ENCODE data around the gene G3BP1.
"Not testable (repeated sequence)": the region's sequence is repeated elsewhere in the genome, so short reads cannot be mapped to it uniquely, and the experiment has no call there.

The G3BP1 gene

DNA sequence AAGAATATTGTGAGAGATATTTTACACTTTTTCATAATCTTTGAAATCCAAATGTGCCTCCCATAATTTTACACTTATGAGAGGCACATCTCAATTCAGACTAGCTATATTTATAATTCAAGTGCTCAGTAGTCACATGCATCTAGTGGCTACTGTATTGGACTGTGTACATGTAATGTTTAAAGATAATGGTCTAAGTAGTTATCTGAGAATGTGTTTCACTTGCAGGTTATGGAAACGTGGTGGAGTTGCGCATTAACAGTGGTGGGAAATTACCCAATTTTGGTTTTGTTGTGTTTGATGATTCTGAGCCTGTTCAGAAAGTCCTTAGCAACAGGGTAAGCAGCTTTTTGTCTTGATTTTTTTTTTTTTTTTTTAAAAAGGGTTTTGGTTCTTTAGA lies 28.8 kb downstream of the G3BP1 start:
- DNase-seq, result no peak

DNA sequence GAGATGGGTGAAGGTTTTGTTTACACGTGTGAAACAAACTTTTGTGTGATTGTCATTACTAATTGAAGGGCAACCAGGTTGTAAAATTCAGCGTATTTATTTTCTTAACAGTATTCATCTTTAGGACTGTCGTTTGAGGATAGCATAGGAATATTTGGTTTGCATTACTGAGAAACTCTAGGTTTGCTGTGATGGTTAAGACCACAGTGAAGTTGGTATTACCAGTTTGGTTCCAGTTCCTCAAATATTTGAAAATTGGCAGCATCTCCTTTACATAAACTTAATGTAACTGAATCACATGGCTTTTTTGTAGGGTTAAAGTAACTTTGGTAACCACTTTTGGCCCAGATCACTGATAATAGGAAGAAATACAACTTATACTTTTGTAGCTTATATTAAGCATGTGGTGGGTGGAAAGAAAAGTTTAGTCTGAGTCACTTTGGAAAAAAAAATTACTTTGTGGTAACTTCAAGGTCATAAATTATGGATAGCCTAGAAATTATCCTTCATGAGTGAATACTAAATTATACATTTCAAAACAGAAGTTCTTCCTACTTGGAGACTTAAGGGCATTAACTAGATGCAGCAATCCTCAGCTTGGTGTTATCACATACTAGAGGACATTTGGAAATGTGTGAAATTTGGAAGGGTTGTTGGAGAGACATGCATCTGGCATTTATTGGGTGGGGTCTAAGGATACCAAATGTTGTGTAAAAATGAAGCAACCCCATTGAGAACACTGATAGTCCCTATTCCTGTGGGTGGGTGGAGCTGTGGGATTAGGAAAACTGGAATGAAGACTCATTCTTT lies 33.9 kb downstream of the G3BP1 start:
- no peak for DNase-seq

DNA sequence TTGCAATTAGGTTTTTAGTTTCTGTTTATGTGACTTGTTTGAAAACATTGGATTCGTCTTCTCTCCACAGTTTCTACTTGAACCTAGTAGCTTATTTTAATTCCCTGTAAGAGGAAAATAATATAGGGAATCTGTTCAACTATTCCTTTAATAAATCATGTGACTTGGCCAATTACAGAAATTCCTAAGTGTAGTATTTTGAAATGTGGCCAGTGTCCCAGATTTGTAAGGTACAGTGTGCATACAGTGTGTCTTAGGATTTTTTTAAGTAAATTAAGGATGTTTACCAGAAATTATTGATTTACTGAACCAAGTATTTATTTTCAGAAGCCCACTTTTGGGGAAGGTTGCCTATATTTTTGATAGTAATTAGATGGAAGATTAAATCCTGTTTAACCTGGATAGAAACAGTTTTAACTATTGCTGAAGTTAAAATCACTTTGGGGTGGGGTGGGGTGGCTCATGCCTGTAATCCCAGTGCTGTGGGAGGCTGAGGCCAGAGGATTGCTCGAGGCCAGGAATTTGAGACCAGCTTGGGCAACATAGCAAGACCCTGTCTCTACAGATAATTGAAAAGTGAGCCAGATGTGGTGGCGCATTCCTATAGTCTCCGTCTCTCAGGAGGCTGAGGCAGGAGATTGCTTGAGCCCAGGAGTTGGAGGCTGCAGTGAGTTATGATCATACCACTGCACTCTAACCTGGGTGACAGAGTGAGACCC lies 36.9 kb downstream of the G3BP1 start:
- no peak for DNase-seq

DNA sequence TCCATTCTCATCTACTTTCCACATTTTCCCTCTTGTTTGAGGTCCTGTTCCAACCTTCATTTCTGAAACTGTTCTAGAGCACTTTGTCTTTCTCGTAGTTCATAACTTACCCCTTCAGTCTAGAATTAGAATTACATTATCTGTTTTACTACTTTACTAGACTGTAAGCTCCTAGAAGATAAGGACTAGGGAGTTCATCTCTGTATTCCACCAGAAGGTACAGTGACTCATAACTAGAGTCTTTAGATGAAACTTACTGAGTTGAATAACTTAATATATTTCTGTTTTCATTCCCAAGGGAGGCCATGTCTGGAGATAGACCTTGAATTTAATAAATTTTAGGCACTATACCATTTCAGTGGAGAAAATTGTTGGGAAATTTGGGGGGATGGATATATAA lies 38.7 kb downstream of the G3BP1 start:
- DNase-seq, result no peak

DNA sequence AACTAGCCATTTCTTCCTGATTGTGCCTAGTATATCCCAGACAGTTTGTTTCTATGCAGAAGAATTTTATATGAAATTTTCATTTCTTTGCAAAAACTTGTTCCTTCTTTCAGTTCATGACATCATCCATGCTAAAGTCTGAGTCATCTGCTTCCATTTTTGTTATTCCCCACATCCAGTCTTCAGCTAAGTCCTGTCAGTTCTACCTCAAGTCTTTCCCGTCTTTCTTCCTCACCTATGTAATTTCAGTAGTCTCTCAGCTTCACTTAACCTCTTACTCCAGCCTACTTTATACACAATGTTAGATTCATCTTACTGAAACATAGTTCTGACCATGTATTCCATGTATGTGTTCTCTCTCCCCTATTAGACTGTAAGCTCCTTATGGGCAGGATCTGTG lies 39.1 kb downstream of the G3BP1 start:
- DNase-seq, result no peak

DNA sequence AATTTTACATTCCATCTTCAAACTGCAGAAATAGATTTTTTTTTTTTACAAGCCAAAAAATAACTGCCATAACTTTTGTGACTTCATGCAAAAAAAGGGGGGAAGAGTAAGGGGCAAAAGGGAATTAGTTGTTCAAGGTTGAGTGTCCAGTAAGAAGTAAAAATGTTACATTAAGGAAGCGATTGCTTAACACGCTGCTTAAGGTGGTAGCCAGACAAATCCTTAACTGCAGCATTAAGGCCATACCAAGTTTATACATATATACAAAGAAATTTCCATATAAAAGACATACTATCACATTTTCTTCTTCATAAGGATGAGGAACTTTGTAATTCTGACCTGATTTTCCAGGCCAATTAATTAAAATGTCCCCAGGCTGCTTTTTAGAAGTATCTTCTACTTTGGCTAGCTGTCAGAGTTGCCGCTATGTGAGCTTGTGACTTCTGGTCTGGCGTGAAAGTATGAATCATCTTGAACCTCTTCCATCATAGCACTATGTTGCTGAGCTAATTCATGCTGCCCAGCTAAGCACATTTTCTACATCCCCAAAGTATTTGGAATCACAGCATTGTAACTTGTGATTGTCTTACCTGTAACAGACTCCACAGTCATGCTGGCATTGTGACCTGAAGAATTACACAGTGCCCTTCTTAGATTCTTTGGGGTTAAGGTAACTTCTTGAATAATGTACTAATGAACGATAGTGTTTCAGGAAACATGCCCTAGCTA lies 40.0 kb downstream of the G3BP1 start:
- peak in 1 of 2 donors; percentile 15 for DNase-seq

DNA sequence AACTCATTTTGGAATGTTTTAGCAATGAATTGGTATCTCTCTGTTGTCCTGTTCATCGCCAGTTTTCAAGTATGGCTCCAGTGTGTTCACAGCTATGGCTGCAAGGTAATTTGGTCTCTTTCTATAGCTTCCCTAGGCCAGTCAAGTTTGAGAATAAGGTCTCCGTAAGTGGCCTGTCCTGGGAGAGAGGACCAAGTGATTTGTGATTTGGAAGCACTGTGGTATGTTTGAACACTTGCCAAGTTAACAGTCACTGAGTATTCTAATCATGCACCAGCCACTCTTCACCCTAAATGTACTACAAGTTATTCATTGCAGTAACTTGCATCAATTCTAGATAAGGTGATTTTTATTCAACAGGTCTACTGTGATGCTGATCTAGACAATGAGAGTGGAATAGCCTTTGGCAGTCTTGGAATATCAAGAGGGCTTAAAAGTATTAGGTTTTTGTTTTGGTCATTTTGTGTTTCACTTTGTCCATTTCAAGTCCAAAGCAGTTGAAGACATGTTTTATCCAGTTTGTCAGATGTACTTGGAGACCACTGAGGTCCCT lies 41.1 kb downstream of the G3BP1 start:
- DNase-seq, result no peak

DNA sequence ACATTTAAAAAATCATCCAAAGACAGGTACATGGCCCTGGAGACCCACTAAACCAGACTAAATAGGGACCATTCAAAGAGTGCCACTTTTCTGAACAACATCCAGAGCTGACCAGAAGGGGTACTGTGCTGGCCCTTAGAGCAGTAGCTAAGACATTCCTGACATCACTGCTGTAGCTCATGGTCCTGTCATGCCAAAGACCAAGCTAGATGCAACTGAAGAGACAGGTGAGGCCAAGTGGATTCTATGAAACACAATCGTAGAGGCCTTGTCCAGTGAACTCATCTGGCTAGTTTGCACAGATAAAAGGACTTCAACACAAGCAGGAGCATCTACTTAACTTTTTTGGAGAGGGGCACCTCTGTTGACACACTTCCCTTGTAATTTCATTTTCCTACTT lies 43.3 kb downstream of the G3BP1 start:
- DNase-seq, result no peak

DNA sequence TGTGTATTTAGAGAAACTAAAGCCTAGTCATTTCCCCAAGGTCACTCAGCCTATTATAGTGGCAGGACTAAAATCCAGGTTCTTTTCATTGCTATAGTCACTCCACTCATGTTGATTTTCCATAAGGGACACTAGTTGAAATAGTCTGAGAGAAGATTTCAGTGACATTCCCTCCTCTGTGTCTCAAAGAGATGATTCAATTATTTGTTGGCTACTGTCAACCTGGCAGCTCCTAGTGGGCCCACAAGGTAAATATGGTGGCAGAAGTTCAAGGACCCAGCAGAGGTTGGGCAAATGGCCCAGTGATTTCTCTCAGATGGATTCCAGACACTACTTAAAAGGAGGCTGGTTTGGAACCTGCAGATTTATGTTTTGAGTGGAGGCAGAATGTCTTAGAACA lies 48.1 kb downstream of the G3BP1 start:
- DNase-seq, result no peak

DNA sequence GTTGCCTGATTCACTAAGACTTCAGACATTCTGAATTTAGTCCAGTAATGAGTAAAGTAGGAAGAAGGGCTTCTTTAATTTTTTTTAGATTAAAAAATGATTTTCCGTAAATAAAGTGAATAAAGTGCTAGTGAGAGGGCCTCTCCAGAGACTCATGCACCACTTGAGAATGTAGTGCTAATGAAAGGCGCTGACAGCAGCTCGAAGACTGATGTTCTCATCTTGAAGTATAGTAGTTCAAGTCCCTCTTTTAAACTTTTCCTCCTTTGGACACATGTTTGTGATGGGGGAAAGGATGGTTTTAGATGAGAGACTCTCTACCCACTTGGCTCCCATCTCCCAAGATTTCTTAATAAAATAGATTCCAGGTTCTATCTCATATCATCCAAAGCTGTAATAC lies 48.5 kb downstream of the G3BP1 start:
- DNase-seq, result no peak

DNA sequence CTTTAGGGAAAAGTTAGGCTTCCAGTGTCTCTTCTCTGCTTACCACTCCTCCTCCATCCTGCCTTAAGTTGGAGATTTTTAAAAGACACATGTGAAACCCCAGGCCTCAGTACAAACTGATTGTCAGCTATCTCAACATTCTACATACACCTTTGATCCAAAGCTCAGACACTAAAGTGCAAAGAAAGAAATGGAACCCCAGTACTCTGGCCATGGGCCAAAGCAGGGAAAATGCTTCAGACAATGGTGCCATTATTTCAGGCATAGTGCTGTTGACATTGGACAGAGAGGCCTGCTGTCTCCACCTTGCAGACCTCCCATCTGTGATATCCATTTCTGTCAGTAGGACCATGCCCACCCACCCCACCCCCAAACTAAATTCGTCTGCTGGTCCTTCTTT lies 49.1 kb downstream of the G3BP1 start:
- peak in 1 of 2 donors; percentile 15 for DNase-seq

DNA sequence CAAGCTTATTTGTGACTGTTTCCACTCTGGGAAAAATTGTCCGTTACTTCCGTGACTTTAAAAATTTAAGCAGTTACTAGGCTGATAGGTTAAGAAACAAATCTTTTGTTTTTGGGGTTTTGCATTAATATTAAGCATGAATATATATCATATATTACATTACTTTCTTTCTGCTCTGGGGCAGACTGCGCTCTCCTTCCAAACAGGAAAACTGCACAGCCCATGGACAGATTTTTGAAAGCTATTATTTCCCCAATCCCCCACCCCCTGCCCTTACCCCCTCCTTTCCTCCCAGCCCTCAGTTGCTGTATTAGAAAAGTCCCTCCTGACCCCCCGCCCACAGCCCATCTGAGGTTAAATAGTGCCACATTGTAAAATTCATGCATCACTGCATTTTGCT lies 50.4 kb downstream of the G3BP1 start:
- no peak for DNase-seq

DNA sequence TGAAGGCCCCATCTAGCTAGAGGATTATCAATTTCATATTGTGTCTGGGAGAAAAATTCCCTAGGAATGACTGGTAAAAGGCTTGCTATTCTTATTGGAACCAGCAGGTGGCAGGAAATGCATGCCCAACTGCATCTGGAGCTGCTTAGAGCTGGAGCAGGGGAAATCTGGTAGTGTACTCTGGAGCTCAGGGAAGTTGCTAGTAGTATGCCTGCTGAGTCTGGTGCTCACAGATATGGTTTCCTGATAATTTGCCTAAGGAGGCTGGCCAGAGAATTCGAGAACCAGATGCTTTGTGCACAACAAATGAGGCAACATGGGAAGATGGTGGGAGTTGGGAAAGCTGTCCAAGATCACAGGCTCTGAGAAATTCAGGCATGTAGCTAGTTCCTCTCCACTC lies 53.7 kb downstream of the G3BP1 start:
- DNase-seq, result peak; percentile 43 to 86

DNA sequence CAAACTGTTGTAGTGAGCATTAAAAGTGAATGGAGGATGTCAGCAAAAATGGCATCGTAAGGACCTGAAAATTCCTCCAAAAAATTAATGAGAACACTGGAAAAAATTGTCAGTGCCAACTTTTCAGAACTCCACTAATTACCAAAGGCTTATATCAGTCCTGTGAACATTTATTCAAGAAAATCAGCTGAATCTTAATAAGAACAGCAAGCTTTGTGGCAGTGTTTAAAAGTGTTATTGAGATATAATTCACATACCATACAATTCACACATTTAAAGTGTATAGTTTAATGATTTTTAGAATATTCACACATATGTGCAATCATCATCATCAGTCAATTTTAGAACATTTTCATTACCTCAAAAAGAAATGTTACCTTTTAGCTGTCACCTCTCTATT lies 57.6 kb downstream of the G3BP1 start:
- DNase-seq, result no peak

DNA sequence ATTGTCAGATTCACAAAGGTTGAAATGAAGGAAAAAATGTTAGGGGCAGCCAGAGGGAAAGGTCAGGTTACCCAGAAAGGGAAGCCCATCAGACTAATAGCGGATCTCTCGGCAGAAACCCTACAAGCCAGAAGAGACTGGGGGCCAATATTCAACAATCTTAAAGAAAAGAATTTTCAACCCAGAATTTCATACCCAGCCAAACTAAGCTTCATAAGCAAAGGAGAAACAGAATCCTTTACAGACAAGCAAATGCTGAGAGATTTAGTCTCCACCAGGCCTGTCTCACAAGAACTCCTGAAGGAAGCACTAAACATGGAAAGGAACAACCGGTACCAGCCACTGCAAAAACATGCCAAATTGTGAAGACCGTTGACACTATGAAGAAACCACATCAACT lies 61.1 kb downstream of the G3BP1 start:
- not testable (repeated sequence) for DNase-seq

DNA sequence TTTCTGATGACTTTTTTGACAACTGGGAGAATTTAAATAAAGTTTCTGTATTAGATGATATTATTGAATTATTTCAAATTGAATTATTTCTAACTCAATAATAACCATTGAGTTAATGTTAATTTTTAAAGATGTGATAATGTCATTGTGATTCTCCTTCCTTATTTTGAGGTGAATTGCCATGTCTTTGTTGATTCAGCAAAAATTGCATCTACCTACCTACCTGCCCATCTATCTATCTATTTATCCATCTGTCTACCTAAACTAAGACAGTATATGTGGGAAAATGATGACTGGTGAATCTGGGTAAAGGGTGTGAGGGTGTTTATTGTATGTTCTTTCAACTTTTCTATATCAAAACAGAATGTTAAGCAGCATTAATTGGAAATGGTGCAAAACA lies 75.0 kb downstream of the G3BP1 start:
- DNase-seq, result no peak

DNA sequence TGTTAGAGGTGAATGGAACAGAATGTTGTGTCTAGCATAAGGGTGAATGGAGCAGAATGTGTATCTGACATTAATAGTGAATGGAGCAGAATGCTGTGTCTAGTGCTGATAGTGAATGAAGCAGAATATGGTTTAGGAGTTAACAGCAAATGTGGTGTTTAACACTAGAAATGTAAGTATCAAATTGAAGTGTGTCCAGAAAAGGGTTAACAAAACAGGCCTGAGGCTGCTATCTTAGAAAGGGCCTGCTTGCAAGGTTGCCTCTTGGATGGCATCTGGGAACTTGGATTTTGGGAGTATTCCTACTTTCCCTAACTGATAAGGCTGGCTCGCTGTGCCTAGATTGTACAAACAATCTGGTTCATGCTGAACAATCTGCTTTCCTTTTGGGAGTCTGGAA lies 76.1 kb downstream of the G3BP1 start:
- peak in 1 of 2 donors; percentile 5 for DNase-seq

DNA sequence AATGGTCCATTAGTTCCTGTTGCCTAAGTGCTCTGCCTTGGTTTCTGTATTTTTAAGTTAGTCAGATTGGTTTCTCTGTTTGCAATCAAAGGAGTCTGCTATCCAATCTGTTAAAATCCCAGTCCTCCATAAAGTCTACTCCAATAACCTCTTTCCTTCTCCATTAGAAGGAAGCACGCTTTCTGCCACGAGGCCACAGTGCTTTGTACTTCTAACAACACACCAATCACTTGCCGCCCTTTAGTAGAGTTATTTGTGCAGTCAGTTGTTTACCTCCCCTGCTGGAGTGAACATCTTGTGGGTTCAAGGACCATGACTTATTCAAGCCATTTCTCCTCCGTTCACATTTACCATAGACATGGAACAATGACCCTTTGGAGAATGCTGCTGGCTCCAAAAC lies 83.9 kb downstream of the G3BP1 start:
- DNase-seq, result no peak

DNA sequence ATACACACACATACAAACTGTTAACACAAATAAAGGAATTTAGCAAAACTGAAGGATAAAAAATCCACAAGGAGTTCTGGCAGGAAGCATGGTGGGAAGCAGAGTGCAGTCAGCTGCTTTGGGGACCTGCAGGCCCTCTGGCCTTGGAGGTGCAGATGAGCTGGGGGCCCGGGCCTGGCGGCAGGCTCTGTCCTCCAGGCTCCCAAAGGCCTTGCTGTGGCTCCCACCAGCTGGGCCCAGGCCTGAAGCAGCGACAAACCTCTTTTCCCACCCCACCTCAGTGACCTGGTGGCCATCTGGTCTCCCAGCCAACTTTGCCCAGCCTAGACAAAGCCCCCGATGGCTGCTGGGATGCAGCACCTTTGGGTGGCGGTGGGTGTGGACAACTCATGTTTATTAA lies 85.1 kb downstream of the G3BP1 start:
- DNase-seq, result no peak

DNA sequence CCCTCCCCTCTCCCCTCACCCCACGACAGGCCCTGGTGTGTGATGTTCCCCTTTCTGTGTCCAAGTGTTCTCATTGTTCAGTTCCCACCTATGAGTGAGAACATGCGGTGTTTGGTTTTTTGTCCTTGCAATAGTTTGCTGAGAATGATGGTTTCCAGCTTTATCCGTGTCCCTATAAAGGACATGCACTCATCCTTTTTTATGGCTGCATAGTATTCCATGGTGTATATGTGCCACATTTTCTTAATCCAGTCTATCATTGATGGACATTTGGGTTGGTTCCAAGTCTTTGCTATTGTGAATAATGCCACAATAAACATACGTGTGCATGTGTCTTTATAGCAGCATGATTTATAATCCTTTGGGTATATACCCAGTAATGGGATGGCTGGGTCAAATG lies 89.1 kb downstream of the G3BP1 start:
- not testable (repeated sequence) for DNase-seq
